ENCODE results near the gene DCANP1.

Gene DCANP1

DNA sequence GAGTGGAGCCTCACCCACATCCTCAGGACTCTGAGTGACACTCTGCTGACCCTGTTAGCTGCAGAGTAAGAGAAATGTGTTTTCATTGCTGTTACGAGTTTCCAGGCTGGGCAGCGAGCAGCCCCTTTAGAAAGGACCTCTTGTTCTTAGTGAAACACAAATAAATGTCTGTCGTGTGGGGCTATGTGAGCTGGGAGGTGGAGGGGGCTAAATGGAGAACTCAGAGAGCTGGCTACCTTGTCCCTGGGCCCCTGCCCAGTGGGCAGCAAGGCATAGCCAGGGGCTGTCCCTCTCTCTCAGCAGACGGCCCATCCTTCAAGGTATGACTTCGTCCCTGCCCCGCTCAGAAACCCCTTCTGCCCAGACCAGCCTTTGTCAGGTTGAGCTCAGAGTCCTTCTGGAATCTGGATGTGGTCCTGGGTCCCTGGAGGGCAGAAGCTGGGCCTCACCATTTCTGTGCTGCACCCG lies 10.2 kb downstream of the DCANP1 start:
- no peak overlapping the region for H3K4me3 ChIP-seq (ENCODE audit: low read length)

DNA sequence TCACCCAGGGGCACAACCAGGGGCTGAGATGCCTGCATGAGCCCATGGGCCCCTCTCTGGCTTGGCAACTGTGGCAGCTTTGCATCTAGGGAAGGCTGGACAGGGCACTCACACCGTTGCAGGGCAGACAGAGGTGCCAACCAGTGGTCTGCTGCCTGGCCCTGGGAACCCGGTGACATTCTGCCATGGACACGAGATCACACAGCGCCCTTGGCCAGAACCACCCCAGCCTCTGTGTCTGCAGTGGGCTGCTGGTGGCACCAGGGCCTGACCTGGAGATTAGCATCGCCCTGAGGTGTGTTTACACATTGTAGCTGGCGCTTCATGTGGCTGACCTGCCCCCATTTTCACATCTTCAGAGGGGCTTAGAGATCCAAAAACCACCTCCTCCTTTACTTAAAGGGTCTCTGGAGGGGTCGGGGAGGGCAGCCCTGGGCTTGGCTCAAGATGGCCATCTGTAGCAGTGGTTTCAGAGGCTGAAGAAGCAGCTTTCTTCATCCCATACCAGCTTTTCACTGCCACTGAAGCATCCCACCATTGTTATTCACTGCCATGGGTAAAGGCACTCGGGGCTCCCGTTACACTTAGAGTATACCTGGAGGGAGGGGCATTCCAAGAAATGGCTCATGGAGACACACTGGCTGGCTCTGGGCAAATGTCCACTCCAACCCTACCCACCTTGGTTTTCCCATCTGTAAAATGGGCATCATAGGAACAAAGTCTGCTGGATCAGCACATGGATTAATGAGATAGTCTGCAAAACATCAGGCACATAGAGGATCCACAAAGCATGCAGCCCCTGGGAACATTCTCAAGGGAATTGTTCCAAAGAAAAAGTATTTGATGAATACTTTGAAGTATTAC lies 11.4 kb downstream of the DCANP1 start:
- H3K9me3 ChIP-seq (replicated peaks; ENCODE audit: low read length) = no peaks in the 10 kb centered on the region
- no peak overlapping the region for H3K4me2 ChIP-seq (ENCODE audit: low read length)
- no peak overlapping the region for H3K4me3 ChIP-seq (ENCODE audit: low read length)
- H3K9ac ChIP-seq (ENCODE audit: low read depth, low read length) = no peak overlapping the region
- H3K4me1 ChIP-seq (ENCODE audit: control insufficient read depth, insufficient read depth, low read length) = peaks cover 10% of the 10 kb centered on the region
- H3K27me3 ChIP-seq (ENCODE audit: control insufficient read depth, insufficient read depth, low read length) = peaks cover 24% of the 10 kb centered on the region
- no peaks in the 10 kb centered on the region for H3K36me3 ChIP-seq (ENCODE audit: insufficient read depth, low read length)

More for the DNA sequence above, 10.2 kb downstream of the DCANP1 start:
- no peak overlapping the region for H3K4me2 ChIP-seq (ENCODE audit: low read length)
- H3K36me3 ChIP-seq (ENCODE audit: insufficient read depth, low read length) = no peaks in the 10 kb centered on the region
- H3K4me1 ChIP-seq (ENCODE audit: control insufficient read depth, insufficient read depth, low read length) = peaks cover 10% of the 10 kb centered on the region
- H3K9ac ChIP-seq (ENCODE audit: low read depth, low read length) = no peak overlapping the region
- H3K9me3 ChIP-seq (replicated peaks; ENCODE audit: low read length) = no peaks in the 10 kb centered on the region
- peaks cover 20% of the 10 kb centered on the region for H3K27me3 ChIP-seq (ENCODE audit: control insufficient read depth, insufficient read depth, low read length)

DNA sequence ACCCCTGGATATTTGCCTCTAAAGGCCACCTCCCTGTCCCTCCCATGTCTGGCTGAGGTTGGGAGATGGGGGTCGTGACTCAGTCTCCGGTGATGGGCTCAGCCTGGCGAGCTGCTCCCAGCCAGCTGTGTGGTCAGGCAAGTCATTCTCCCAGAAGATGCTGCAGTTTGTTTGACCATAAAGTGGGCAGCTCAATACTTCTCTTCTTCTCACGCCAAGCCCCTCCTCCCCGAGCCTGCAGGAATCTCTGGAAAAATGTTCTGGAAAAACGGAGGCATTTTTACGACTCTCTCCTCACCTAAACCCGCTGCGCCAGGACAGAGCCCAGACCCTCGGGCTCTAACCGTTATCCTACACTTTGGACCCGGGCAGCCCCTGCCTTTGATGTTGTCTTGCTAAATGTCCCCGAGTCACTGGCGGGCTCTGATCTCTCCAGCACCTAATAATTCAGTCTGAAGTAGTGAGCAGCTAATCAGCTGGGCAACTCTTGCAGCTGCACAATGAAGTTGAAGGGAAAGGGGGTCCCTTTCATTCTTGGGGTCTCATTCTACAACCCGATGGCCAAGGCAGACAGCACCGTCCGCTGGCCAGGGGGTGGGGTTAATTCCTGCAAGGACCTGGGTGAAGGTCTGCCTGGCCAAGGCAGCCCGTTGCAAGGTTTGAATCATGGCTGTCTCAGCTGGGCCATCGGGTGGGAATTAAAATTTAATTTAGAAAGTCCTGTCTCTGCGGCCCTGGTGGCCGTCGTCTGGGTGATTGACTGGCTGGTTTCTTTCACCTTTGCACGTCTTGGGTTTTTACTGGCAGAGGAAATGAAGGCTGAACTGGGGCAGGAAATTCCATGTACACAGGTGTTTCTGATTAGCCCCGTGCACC lies 12.3 kb downstream of the DCANP1 start:
- no peak overlapping the region for H3K9ac ChIP-seq (ENCODE audit: low read depth, low read length)

DNA sequence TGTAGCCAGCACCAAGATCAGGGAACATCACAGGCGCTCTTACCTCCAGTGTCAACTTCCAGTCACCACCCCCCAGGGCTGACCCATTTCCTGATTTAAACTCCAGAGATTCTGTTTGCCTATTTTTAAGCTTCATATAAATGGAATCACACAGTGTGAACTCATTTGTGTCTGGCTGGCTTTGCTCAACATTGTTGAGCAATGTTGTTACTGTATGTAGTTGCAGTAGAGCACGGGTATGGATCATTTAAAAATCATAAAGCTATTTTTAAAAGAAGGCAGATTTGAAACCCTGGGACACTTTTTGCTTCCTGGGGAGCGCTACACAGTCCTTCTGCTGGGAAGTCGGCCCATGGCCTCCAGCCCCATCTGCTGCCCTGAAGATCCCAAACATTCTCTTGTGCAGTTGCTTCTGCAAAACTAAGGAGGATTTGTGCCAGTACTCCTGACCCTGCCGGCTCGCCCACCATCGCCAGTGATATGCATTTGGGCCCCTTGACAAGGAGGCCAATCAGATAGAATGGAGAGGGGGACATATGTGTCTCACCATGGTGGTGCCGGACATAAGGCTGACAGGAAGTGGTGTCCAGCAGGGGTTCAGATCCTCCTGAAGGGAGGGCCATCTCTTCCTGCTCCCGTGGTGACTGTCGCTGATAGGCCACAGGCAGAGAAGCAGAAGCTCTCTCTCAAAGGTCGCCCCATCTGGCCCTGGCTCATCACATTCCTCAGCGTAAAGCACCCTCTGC lies 13.3 kb downstream of the DCANP1 start:
- H3K4me3 ChIP-seq (ENCODE audit: low read length) = no peak overlapping the region
- peaks cover 10% of the 10 kb centered on the region for H3K4me1 ChIP-seq (ENCODE audit: control insufficient read depth, insufficient read depth, low read length)
- H3K27me3 ChIP-seq (ENCODE audit: control insufficient read depth, insufficient read depth, low read length) = peaks cover 27% of the 10 kb centered on the region
- peaks cover 7% of the 10 kb centered on the region for H3K9me3 ChIP-seq (replicated peaks; ENCODE audit: low read length)
- no peak overlapping the region for H3K9ac ChIP-seq (ENCODE audit: low read depth, low read length)
- no peaks in the 10 kb centered on the region for H3K36me3 ChIP-seq (ENCODE audit: insufficient read depth, low read length)
- H3K4me2 ChIP-seq (ENCODE audit: low read length) = no peak overlapping the region

More for the DNA sequence above, 12.3 kb downstream of the DCANP1 start:
- Histone ChIP-seq H3K4me3 (ENCODE audit: low read length) (no peak overlapping the region), H3K4me2 (ENCODE audit: low read length) (no peak overlapping the region), H3K9me3 (replicated peaks; ENCODE audit: low read length) (no peaks in the 10 kb centered on the region), H3K27me3 (ENCODE audit: control insufficient read depth, insufficient read depth, low read length) (peaks cover 24% of the 10 kb centered on the region), H3K4me1 (ENCODE audit: control insufficient read depth, insufficient read depth, low read length) (peaks cover 10% of the 10 kb centered on the region), H3K36me3 (ENCODE audit: insufficient read depth, low read length) (no peaks in the 10 kb centered on the region)

DNA sequence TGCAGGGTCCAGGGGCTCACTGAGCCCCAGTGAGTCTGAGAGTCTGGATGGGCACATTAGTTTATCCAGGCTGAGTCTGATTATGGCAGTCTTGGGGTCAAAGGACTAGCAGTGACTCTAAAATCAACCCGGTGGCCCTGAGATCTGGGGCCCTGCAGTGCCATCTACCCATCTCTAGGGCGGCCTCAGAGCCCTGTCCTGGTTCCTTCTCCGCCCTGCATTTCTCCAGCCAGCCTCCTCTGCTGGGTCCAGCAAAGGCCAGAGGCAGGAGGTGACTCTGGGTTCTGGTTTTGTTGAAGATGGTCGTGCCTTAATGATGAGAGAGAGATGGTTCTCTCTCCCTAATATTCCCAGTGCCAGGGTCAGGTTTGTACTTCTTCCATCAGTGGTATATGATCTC lies 15.0 kb downstream of the DCANP1 start:
- H3K9me3 ChIP-seq (replicated peaks; ENCODE audit: low read length) = peaks cover 10% of the 10 kb centered on the region
- H3K4me2 ChIP-seq (ENCODE audit: low read length) = no peak overlapping the region
- peaks cover 30% of the 10 kb centered on the region for H3K27me3 ChIP-seq (ENCODE audit: control insufficient read depth, insufficient read depth, low read length)
- no peaks in the 10 kb centered on the region for H3K36me3 ChIP-seq (ENCODE audit: insufficient read depth, low read length)
- no peaks in the 10 kb centered on the region for H3K4me1 ChIP-seq (ENCODE audit: control insufficient read depth, insufficient read depth, low read length)
- no peak overlapping the region for H3K4me3 ChIP-seq (ENCODE audit: low read length)
- no peak overlapping the region for H3K9ac ChIP-seq (ENCODE audit: low read depth, low read length)

DNA sequence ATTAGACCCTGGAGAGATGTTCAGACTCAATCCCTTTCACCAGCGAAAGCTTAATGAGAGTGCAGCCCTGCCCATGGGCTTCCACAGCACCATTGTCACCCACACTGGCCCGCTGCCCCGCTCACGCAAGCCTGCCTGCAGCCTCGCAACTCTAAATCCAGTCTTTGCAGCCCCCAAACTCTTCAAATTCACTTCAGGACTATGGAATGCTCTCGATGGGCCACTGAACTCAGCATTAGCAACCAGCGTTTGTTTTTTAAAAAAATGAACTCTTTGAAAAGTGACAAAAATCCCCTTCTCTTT lies 17.1 kb downstream of the DCANP1 start:
- Histone ChIP-seq H3K36me3 (ENCODE audit: insufficient read depth, low read length) (no peaks in the 10 kb centered on the region), H3K4me1 (ENCODE audit: control insufficient read depth, insufficient read depth, low read length) (no peaks in the 10 kb centered on the region), H3K9me3 (replicated peaks; ENCODE audit: low read length) (peaks cover 10% of the 10 kb centered on the region), H3K27me3 (ENCODE audit: control insufficient read depth, insufficient read depth, low read length) (peaks cover 19% of the 10 kb centered on the region), H3K4me2 (ENCODE audit: low read length) (no peak overlapping the region), H3K4me3 (ENCODE audit: low read length) (no peak overlapping the region), H3K9ac (ENCODE audit: low read depth, low read length) (no peak overlapping the region)

DNA sequence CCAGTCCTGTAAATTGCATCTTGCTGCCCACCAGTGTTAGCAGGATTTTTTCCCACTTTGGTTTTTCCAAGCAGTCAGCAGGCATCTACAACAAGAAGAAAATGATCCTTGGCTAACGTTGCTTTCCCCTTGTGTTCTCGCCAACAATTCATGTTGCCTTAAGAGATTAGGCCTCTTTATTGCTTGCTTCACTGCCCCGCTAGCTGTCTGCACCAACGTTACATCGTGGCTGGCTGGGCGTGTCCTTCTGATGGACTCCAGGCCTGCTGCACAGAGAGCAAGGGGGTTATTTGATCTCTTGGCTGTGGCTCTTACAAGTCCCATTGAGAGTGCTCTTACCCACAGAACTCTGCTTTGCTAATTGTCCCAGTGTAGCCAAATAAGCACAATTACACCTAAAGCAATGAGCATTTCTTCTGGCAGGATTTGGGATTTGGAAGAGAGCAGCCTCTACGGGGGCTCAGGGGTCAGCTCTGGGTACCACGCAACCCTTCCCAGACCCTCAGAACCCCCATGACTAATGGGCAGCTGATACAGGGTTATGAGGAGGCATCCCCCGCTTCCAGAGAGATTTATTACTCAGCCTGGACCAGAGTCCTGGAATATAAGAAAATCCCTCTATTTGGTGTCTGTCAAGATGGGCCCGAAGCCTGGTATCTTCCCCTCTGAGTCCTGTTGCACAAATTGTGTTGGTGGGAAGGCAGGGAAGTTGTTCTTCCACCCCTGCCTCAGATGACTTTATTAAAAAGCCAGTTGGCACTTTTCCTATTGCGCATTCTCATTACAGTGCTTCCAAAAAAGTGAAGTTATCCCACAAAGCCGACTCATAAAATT lies 17.6 kb downstream of the DCANP1 start:
- Histone ChIP-seq H3K4me2 (ENCODE audit: low read length) (no peak overlapping the region), H3K4me3 (ENCODE audit: low read length) (no peak overlapping the region)

DNA sequence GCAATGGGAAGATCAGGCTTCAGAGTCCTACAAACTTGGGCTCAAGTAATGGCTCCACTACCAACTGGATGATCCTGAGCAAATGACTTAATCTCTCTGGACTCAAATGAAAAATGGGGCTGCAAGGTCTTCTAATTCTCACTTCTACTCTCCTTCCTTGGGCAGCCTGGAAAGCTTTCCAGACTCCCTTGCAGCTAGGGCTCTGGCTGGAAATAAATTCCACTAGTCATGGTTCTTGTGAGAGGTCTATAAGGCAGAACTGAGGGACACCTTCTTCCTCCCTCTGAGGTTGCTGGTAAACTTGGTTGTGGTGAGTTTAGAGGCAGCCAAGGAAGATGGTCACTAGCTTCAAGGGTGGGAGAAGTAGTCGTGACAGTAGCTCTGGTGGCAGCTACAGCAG lies 18.6 kb downstream of the DCANP1 start:
- Histone ChIP-seq H3K36me3 (ENCODE audit: insufficient read depth, low read length) (no peaks in the 10 kb centered on the region), H3K27me3 (ENCODE audit: control insufficient read depth, insufficient read depth, low read length) (peaks cover 17% of the 10 kb centered on the region), H3K9me3 (replicated peaks; ENCODE audit: low read length) (peaks cover 10% of the 10 kb centered on the region), H3K4me1 (ENCODE audit: control insufficient read depth, insufficient read depth, low read length) (no peaks in the 10 kb centered on the region), H3K4me3 (ENCODE audit: low read length) (no peak overlapping the region), H3K4me2 (ENCODE audit: low read length) (no peak overlapping the region), H3K9ac (ENCODE audit: low read depth, low read length) (no peak overlapping the region)

More for the DNA sequence above, 17.6 kb downstream of the DCANP1 start:
- Histone ChIP-seq H3K27me3 (ENCODE audit: control insufficient read depth, insufficient read depth, low read length) (peaks cover 14% of the 10 kb centered on the region), H3K9ac (ENCODE audit: low read depth, low read length) (no peak overlapping the region), H3K9me3 (replicated peaks; ENCODE audit: low read length) (peaks cover 10% of the 10 kb centered on the region), H3K36me3 (ENCODE audit: insufficient read depth, low read length) (no peaks in the 10 kb centered on the region), H3K4me1 (ENCODE audit: control insufficient read depth, insufficient read depth, low read length) (no peaks in the 10 kb centered on the region)

DNA sequence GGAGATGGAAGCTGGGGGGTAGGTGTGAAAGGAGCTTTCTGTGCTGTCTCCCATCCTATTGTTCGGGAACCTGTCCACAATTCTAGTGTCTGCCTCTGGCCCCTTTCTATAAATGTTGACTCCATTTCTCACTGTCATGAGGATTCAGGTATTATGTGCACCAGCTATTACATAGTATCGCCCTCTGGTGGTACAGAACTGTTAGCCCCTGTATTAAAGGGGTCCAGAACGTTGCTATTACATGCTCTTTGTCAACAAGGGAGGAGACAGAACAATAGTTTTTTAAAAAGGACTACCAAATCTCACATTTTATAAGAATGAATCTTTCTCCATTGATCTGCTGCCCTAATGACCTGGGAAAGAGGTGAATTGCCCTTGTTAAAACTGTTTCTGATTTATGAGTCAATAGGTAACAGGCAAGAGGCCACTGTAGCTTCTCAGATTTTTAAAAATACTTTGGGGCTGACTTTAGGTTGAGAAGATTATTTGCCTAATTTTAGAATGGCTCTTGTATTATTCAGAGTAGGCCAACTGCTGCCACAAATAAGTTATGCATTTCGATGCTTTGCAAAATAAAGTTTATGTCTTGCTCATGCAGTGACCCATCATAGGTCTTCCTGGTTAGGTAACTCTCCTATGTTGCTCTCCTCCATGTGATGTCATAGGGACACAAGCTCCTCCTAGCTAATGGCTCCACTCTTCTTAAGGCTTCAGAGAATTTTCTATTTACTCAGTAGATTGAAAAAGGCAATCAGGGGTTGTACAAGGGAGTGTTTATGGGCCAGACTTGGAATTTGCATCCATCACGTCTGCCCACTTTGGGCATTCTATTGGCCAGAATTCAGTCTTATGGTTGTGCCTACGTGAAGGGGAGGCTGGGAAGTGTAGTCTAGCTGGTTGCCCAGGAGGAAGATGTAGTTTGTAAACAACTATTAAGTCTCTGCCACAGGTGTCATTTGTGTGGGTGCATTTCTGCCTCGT lies 20.8 kb downstream of the DCANP1 start:
- no peaks in the 10 kb centered on the region for H3K36me3 ChIP-seq (ENCODE audit: insufficient read depth, low read length)

DNA sequence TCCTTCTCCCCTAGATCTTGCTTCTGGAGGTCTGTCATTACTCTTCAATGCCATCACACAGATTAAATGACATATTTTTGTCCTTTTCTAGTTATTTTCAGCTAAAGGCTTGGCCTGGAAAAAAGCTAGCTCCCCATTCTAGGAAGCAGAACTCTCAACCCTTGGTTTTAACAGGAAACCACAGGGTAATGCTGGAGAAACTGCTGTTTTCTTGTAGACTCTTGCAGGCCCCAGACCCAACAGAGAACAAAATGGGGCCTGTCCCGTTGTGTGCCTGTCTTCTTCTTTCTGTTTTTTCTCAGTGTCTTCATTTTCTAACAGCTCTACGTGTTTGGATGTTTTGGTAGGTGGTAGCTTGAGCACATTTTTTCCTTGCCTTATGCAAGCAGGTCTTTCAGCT lies 21.5 kb downstream of the DCANP1 start:
- Histone ChIP-seq H3K4me3 (ENCODE audit: low read length) (no peak overlapping the region), H3K9ac (ENCODE audit: low read depth, low read length) (no peak overlapping the region), H3K36me3 (ENCODE audit: insufficient read depth, low read length) (no peaks in the 10 kb centered on the region), H3K4me1 (ENCODE audit: control insufficient read depth, insufficient read depth, low read length) (no peaks in the 10 kb centered on the region), H3K27me3 (ENCODE audit: control insufficient read depth, insufficient read depth, low read length) (peaks cover 32% of the 10 kb centered on the region), H3K9me3 (replicated peaks; ENCODE audit: low read length) (peaks cover 10% of the 10 kb centered on the region), H3K4me2 (ENCODE audit: low read length) (no peak overlapping the region)

More for the DNA sequence above, 20.8 kb downstream of the DCANP1 start:
- H3K4me3 ChIP-seq (ENCODE audit: low read length) = no peak overlapping the region
- peaks cover 10% of the 10 kb centered on the region for H3K9me3 ChIP-seq (replicated peaks; ENCODE audit: low read length)
- no peak overlapping the region for H3K9ac ChIP-seq (ENCODE audit: low read depth, low read length)
- no peaks in the 10 kb centered on the region for H3K4me1 ChIP-seq (ENCODE audit: control insufficient read depth, insufficient read depth, low read length)
- H3K4me2 ChIP-seq (ENCODE audit: low read length) = no peak overlapping the region
- peaks cover 27% of the 10 kb centered on the region for H3K27me3 ChIP-seq (ENCODE audit: control insufficient read depth, insufficient read depth, low read length)

All from skeletal muscle satellite cell (primary cell).